HG03571 (cell line): Measurements from ENCODE around the gene NUP85.
"Not testable (repeated sequence)": the region's sequence is repeated elsewhere in the genome, so short reads cannot be mapped to it uniquely, and the experiment has no call there.

Source experiments
- ATAC-seq: cut with Tn5 transposase; IDR thresholded peaks from one replicate; pipeline ENCODE4 v1.9.1; 2021; ENCODE audit not compliant: unreplicated experiment

Gene NUP85, protein sequence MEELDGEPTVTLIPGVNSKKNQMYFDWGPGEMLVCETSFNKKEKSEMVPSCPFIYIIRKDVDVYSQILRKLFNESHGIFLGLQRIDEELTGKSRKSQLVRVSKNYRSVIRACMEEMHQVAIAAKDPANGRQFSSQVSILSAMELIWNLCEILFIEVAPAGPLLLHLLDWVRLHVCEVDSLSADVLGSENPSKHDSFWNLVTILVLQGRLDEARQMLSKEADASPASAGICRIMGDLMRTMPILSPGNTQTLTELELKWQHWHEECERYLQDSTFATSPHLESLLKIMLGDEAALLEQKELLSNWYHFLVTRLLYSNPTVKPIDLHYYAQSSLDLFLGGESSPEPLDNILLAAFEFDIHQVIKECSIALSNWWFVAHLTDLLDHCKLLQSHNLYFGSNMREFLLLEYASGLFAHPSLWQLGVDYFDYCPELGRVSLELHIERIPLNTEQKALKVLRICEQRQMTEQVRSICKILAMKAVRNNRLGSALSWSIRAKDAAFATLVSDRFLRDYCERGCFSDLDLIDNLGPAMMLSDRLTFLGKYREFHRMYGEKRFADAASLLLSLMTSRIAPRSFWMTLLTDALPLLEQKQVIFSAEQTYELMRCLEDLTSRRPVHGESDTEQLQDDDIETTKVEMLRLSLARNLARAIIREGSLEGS

DNA sequence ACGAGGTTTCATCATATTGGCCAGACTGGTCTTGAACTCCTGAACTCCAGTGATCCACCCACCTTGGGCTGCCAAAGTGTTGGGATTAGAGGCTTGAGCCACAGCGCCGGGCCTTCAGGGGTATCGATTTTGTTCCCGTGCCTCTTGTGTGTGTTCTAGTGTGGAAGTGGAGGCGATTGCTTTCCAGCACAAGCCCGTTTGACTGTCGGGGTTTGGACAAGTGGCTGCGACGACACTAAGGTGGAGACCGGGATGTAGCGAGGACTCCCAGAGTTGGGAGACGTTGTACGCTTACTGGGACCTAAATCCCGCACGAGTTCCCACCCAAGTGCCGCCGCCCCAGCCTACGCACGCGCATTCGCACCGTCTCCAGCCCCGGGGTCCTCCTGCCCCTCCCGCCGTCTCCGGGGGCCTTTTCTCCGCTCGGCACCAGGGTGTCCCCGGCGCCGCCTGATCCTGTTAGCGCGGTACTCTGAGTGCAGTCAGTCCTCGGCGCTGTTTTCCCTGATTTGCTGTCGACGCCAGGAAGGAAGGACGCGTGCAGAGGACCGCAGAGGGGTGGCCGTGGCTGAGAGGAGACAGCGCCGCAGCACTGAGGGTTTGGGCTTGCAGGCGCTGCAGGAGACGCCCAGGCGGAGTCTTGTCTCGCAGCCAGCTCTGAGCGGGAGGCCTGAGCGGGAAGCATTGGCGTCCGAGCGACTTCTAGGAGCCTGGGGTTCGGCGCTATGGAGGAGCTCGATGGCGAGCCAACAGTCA lies at the start of gene NUP85:
TSS of gene NUP85 (plus strand) at position 643 of the 756 bp plus-strand sequence. CDS start at position 726, 83 bp downstream.
- peak; percentile 70 for ATAC-seq

DNA sequence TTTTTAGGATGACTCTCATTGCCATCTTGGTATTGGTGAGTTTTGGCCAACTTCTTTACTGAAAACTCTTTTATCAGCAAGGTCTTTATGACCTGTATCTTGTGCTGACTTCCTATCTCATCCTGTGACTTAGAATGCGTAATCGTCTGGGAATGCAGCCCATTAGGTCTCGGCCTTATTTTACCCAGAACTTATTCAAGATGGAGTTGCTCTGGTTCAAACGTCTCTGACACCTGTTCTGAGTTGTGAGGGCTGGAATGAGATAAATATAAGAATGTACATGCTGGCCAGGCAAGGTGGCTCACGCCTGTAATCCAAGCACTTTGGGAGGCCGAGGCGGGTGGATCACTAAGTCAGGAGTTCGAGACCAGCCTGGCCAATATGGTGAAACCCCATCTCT lies 47.0 kb upstream of the NUP85 start:
- ATAC-seq = not testable (repeated sequence)

DNA sequence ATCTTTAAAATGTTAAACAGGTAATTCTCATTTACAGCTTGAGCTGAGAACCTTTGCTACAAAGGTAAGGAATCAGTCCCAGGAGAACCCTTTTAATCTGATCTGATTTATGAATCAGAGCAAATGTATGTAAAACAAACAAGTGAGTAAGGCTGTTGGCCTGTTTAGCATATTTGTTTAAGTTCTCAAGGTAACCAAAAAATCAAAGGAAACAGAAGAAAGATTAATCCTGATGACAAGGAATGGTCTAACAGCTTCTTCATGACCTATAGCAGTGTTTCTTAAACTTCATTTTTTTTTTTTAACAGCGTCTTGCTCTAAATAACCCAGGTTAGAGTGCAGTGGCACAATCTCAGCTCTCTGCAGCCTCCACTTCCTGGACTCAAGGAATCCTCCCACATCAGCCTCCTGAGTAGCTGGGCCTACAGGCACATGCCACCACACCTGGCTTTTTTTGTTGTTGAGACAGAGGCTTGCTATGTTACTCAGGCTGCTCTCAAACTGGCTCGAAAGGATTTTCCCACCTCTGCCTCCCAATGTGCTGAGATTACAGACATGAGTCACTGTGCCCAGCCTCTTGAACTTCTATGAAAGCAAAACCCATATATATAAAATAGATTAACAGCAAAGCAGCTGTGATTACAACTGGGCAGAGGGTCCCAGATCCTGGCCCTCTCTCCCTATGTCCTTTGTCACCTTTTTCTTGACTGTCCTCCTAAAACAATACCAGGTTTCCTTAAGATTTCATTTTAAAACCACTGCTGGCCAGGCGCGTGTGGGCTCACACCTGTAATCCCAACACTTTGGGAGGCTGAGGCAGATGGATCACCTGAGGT lies 46.1 kb upstream of the NUP85 start:
- ATAC-seq = no peak

DNA sequence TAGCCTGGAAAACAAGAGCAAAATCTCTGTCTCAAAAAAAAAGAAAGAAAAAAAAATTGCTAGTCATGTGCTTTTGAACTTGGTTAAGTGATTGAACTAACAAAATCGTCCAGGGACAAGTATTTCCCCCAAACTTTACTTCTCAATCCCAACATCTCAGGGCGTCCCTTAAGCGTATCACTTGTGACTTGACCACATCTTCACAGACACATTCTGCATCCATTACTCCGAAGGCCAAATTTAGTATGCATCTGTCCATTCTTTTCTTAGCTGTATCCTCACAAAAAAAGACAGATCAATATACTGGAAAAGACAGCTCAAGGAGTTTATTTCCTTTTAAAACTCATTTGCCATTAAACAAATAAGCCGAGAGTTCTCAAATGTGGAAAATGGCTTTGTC lies 45.3 kb upstream of the NUP85 start:
- no peak for ATAC-seq

DNA sequence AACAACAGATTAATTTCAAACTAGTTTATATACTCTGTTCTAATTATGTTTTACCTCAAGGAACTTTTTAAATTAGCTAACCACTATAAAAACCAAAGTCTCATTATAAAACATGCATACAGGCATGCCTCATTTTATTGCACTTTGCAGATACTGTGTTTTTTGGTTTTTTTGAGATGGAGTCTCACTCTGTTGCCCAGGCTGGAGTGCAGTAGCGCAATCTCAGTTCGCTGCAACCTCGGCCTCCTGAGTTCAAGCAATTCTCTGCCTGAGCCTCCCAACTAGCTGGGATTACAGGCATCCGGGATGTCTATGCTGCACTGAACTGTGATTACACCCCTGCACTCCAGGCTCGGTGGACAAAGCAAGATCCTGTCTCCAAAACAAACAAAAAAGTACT lies 42.4 kb upstream of the NUP85 start:
- ATAC-seq = no peak

DNA sequence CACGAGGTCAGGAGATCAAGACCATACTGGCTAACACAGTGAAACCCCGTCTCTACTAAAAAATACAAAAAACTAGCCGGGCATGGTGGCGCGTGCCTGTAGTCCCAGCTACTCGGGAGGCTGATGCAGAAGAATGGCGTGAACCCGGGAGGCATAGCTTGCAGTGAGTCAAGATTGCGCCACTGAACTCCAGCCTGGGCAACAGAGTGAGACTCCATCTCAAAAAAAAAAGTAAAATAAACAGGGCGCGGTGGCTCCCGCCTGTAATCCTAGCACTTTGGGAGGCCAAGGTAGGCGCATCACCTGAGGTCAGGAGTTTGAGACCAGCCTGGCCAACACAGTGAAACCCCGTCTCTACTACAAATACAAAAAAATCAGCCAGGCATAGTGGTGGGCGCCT lies 40.9 kb upstream of the NUP85 start:
- ATAC-seq = not testable (repeated sequence)

DNA sequence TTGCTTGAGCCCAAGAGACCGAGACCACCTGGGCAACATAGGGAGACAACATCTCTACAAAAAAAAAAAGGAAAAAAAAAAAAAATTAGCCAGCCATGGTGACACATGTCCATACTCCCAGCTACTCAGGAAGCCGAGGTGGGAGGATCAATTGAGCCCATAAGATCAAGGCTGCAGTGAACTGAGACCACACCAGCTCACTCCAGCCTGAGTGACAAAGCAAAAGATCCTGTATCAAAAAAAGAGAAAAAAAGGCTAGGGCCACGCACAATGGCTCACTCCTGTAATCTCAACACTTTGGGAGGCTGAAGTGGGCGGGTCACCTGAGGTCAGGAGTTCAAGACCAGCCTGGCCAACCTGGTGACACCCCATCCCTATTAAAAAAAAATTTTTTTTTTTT lies 36.5 kb upstream of the NUP85 start:
- ATAC-seq = no peak

DNA sequence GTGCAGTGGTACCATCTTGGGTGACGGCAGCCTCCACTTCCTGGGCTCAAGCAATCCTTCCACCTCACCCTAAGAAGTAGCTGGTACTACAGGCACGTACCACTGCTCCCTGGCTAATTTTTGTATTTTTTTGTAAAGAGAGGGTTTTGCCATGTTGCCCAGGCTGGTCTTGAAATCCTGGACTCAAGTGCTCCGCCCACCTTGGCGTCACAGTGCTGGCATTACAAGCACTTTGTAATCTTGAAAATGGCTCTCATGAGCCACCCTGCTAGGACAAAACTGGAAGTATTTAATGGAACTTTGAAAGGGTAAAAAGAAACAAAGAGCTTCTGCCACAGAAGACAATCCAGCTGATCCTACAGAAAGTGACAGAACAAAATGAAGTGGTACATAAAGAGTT lies 32.0 kb upstream of the NUP85 start:
- no peak for ATAC-seq

DNA sequence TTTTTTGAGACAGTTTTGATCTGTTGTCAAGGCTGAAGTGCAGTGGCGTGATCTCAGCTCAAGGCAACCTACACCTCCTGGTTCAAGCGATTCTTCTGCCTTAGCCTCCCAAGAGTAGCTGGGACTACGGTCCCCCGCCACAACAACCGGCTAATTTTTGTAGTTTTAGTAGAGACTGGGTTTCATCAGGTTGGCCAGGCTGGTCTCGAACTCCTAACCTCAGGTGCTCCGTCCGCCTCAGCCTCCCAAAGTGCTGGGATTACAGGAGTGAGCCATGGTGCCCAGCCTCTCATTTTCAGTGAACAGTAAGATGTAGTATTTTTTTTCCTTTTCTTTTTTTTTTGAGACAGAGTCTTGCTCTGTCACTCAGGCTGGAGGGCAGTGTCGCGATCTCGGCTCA lies 30.5 kb upstream of the NUP85 start:
- ATAC-seq = no peak

DNA sequence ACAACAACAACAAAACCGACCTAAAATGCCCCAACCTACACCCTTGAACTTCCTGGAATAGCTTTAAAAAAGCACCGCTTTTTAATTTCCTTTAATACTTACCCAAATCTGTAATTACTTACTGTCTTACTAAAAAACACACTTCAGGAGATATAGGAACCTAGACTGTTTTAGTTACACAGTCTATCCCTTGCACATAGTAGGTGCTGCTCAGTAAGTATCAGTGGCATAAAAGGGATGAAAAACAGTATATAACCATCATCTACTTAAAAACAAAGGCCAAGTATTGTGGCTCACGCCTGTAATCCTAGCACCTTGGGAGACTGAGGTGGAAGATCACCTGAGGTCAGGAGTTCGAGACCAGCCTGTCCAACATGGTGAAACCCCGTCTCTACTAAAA lies 28.9 kb upstream of the NUP85 start:
- ATAC-seq = no peak

DNA sequence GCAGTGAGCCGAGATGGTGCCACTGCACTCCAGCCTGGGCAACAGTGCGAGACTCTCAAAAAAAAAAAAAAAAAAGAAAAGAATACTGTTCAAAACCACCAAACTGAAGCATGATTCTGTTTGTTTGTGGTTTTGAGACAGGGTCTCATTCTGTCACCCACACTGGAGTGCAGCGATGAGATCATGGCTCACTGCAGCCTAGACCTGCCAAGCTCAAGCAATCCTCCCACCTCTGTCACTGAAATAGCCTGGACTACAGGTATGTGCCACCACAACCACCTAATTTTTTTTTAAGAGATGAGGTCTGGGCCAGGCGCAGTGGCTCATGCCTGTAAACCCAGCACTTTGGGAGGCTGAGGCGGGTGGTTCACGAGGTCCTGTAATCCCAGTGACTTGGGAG lies 27.0 kb upstream of the NUP85 start:
- ATAC-seq = no peak

DNA sequence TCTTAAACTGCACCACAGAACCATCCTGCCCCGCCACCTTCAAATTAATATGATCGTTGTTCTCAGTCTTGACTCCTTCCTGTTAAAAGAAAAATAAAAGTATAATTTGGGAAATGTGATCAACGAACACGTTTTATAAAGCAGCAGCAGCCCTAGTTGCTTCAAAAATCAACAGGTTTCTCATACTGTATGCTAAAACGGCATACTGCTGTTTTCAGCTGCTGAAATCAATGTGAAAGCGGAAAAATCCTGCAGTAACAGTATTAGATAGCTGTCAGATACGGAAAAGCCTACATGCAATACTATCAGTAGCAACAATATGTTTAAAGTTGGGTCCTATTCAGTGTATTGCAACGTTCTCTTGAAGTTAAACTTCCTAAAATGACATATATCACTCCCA lies 24.4 kb upstream of the NUP85 start:
- ATAC-seq = no peak

DNA sequence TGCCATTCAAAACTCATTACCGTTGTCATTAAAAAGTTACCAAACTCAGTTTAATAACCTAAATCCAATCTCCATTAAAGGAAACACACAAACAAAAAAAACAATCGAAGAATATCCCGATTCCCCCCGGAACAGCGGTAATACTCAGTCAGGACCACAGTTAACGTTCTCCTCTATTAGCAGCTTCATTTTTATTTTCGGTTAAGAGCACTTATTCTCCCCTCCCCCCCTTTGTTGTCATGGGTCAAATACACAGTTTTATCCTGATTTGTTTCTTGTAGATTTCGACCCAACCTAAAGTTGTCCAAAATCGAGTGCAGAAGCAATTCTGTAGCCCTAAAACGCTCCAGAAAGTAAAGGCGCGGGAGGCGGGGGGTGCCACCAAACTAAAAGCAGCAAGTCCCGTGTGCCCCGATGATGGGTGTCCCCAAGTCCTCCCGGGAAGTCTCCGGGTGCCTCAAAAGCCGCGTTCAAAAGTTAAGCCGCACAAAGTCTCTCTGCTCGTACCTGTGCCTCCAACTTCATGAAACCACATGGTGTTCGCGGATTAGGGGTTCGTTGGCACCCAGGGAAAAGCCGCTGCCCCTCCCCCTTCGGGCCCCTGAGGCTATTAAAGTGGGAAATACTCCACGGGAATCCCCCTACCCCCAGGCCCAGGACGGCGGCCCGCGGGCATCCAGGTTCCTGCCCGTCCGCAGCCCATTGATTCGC lies 23.7 kb upstream of the NUP85 start:
- ATAC-seq = peak; percentile 16

DNA sequence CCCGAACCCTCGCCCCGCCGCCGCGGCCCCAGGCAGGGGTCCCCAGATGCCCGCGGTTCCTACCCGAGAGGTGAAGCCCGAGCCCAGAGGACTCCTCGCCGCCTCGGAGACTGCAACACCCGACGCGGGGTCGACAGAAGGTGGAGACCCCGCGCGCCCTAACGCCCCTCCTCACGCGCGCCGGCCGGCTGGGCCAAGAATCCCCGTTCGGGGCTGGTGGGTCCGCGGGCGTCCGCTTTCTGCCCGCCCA lies 23.2 kb upstream of the NUP85 start:
- no peak for ATAC-seq

DNA sequence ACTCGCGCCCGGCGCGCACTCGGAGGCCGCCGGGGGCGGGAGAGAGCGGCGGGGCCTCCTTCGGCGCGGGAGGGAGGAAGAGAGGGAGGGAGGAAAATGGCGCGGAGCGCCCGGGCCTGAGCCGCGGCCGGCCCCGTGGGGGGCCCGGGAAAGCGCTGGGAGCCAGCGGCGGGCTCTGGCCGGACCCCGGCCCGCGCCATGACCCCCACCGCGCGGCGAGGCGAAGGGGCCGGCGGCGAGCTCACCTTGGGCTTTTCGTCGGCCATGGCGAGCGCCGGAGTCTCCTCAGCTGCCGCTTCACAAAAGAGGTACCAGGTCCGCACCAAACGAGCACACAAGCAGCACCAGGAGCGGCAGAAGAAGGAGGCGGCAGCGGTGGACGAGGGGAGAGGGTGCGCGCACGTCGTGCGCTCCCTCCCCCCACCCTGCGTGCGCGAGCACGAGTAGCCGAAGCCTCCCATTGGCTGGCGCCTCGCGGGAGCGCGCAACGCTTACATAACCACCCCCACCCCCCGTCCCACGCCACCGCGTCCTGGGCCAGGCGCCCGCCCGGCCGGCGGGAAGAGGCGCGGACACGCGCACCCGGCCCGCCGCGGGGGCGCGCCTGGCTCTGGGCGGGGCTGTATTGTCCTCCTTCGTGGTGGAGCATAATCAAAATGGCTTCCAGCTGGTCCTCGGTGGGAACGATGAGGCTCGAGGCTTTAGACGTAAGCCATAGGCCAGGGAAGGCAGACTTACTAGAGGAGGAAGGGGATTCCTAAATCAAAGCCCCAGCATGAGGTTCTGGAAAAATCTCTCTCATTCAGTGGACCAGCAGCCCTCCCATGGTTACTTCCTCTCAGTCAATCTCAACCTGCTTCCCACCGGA lies 22.7 kb upstream of the NUP85 start, which contains the start of gene SUMO2:
TSS of gene SUMO2 (minus strand) at position 391 of the 868 bp plus-strand sequence. CDS start at position 266, 125 bp downstream.
- ATAC-seq = peak; percentile 69

DNA sequence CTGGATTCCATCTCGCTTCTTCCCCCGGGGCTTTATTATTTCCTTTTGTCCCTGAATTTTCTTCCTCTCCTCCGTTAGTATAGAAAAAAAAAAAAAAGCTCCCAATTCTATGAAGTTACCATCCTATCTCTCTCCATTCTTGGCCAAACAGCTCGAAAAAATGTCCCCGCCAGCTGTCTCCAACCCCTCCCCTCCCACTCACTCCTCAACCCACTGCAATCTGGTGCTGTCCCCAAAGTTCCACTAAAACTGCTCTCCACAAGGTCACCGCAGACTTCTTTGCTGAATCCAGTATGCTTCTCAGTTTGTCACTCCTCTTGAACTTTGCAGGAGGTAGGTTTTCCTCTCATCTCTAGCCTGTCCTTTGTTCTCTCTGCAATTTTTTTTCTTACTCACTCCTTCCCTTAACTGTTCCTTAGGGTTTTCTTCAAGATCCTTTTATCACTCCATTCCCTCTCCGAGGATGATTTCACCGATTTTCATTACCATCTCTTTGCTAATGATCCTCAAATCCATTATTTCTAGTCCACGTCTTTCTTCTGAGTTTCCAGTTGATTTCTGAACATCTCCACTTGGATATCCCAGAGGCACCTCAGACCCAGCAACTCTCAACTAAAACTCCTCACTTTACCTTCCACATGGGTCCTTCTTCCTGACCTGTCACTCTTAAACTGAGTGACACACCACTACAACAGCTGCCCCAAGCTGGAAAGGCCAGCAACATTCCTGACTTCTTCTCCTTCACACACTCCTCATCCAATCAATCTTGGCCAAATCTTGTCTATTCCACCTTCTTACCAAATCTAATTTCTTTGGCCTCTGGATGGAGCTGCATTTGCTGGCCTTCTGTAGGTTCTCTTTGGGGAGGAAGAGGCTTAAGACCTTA lies 21.2 kb upstream of the NUP85 start:
- no peak for ATAC-seq

DNA sequence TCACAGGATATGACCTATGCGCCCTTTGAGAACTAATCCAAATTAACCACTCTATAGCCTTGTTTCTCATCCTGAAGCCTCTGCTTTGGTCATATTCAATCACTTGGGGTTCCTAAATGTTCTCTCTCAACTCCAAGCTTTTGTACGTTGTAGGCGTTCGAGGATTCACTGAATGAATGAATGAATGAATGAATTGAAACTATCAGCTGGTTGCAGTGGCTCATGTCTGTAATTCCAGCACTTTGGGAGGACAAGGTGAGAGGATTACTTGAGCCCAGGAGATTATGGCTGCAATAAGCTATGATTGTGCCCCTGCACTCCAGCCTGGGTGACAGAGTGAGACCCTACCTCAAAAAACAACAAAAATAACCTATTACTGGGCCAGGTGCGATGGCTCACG lies 16.9 kb upstream of the NUP85 start:
- ATAC-seq = no peak

DNA sequence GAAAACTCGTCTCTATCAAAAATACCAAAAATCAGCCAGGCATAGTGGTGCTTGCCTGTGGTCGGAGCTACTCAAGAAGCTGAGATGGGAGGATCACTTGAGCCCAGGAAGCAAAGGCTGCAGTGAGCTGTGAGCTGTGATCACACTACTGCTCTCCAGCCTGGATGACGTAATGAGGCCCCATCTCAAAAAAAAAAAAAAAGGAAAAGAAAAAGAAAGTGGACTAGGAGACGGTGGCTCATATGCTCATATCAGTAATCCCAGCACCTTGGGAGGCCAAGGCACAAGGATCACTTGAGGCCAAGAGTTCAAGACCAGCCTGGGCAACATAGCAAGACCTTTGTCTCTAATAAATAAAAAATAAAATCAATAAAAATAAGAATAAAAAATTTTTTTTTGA lies 13.9 kb upstream of the NUP85 start:
- no peak for ATAC-seq

DNA sequence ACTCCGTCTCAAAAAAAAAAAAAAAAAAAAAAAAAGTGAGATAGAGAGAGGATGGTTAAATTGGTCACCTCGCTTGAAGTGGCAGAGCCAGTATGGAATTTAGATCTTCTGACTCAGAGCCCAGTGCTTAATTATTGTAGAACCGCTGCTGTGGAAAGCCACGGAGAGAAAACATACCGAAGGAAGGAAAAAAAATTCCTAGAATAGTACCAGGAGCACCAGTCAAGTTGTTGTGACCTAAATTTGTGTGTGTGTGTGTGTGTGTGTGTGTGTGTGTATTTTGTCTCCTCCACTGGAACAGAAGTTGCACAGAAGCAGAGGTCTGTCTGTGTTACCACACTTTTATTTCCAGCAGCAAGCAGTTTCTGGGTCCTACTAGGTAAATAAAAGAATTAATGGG lies 10.6 kb upstream of the NUP85 start:
- ATAC-seq = no peak
